HG03159 (cell line): ENCODE measurements around the gene CCL8.

Experiments
- ATAC-seq: cut with Tn5 transposase; IDR thresholded peaks from one replicate; pipeline ENCODE4 v1.9.1; 2021; ENCODE audit warnings: mild to moderate bottlenecking, moderate library complexity; ENCODE audit not compliant: unreplicated experiment

CCL8 gene

DNA sequence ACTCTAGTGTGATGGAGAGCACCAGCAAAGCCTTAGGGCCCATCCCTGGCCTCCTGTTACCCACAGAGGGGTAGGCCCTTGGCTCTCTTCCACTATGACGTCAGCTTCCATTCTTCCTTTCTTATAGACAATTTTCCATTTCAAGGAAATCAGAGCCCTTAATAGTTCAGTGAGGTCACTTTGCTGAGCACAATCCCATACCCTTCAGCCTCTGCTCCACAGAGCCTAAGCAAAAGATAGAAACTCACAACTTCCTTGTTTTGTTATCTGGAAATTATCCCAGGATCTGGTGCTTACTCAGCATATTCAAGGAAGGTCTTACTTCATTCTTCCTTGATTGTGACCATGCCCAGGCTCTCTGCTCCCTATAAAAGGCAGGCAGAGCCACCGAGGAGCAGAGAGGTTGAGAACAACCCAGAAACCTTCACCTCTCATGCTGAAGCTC lies at the start of gene CCL8:
Gene CCL8, plus strand, starts transcription at position 397 of the 445 bp plus-strand sequence. CDS start 67 bp downstream, outside the sequence.
- no peak for ATAC-seq

DNA sequence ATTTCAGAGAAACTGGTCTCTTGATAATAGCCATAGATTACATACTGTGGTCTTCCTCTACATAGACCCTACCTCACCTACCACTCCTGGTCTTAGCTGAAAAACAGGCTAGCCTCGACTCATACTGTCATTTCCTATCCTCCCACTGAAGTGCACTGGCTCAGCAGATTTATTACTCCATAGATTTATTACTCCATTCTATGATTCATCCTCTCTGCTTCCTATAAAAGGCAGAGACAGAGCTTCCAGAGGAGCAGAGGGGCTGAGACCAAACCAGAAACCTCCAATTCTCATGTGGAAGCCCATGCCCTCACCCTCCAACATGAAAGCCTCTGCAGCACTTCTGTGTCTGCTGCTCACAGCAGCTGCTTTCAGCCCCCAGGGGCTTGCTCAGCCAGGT lies 49.3 kb upstream of the CCL8 start, which contains the start of gene CCL7:
Gene CCL7, plus strand, starts transcription at position 253 of the 400 bp plus-strand sequence. Its CDS starts 70 bp downstream, at position 323.
- no peak for ATAC-seq

DNA sequence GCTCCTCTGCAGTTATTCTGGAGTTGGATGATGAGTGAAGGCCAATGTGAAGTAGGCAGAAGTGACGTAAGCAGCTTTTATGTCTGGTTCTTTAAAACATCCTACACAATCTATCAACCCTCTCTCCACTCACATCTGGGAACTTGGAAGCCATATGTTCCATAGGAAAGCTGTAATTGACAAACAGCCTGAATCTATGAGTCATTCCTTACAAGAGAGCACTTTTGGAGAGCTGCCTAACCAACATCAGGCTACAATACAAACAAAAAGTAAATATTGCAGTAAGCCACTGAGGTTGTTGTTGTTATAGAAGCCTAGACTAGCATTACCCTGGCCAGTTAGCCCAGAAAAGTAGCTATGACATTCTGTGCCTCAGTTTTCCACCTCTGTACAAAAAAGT lies 43.4 kb upstream of the CCL8 start:
- no peak for ATAC-seq

DNA sequence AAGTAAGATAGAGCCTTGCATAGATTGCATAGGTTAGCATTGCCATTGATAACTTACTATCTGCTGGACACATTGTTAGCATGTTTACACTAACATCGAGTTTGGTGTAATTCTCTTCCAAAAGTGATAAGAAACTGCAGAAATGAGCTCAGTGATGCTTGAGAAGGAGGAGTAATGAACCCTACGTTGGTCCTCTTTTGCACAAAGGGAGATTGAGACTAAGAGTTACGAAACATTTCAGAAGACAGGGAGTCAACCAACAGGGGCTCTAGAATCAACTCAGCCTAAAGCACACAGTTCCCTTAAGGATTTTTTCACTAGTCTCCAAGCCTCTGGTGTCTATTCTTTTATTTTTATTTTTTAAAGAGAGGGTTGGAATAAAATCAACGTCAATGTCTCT lies 42.4 kb upstream of the CCL8 start:
- ATAC-seq = no peak

DNA sequence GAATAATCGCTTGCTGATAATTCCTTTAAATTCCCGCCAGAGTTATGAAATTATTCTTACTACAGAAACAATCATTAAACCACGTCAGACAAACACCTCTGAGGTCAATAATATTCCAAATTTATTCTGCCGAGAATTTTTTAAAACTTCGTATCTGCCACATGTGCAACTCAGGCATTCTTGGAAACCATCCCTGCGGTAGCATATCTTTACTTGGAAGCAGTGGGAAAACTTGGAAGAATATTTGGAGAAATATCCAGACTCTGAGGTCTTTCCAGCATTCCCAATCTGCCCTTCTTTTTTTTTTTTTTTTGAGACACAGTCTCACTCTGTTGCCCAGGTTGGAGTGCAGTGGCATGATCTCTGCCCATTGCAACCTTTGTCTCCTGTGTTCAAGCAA lies 35.7 kb upstream of the CCL8 start:
- no peak for ATAC-seq

DNA sequence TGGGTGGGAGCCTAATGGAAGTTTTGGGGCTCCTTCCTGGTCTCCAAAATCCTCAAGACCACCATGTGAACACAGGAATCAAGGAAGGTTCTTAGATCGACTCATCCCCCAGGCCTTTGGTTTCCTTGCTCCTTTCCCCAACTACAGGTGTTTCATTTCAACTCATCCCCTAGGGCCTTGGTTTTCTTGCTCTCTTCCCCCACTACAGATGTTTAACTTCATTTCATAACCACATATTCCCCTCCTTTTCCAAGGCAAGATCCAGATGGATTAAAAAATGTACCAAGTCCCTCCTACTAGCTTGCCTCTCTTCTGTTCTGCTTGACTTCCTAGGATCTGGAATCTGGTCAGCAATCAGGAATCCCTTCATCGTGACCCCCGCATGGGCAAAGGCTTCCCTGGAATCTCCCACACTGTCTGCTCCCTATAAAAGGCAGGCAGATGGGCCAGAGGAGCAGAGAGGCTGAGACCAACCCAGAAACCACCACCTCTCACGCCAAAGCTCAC lies 33.9 kb upstream of the CCL8 start, which contains the start of gene CCL11:
Gene CCL11, plus strand, starts transcription at position 457 of the 507 bp plus-strand sequence. CDS start 67 bp downstream, outside the sequence.
- ATAC-seq = no peak

DNA sequence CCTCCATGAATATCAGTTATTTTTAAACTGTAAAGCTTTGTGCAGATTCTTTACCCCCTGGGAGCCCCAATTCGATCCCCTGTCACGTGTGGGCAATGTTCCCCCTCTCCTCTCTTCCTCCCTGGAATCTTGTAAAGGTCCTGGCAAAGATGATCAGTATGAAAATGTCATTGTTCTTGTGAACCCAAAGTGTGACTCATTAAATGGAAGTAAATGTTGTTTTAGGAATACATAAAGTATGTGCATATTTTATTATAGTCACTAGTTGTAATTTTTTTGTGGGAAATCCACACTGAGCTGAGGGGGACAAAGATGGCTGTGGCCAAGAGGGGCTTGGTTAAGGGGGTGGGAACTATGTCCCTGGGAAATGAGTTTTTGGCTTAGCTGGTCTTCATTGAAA lies 31.4 kb upstream of the CCL8 start:
- ATAC-seq = no peak

DNA sequence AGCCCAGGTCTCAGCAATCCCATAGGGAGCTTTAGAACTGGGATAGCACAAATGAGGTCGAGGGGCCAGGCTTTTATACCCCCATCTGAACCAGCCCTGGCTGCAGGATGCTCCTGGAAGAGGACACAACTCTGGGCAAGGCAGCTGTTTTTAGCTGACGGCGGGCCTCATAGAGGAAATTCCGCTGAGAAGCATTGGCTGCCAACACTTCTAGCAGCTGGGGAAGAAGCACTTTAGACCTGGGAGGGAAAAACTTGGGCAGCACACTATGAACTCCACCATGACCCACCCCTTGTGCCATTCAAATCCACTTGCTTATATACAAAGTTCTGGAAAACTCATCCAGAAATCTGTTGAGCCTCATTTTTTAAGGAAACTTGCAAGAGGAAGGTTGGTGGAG lies 28.6 kb upstream of the CCL8 start:
- ATAC-seq = no peak

DNA sequence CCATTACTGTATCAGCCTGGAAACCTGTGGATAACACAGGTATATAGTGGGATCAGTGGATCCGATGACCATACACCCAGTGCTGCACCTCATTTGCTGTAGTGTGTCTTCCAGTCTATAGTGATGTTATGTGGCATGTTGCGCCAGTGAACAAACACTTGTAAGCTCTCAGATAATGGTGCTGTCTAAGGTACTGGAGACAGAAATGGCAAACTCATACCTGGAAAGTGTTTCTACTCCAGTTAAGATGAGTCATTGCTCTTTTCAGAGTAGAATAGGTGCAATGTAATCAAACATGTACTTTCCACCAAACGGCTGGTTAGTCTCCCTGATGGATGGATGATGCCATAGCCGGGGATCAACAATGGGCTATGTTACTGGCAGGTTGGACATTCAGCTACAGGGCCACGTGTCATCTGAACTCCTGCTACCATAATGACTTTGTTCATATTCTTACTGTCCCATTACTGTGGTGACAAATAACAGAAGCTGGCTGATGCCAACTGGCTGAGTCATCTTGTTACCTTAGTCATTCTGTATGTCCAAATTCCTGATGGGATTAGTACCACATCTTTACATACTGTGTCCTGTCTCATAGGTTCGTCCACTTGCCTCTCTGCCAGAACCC lies 27.4 kb upstream of the CCL8 start:
- no peak for ATAC-seq

DNA sequence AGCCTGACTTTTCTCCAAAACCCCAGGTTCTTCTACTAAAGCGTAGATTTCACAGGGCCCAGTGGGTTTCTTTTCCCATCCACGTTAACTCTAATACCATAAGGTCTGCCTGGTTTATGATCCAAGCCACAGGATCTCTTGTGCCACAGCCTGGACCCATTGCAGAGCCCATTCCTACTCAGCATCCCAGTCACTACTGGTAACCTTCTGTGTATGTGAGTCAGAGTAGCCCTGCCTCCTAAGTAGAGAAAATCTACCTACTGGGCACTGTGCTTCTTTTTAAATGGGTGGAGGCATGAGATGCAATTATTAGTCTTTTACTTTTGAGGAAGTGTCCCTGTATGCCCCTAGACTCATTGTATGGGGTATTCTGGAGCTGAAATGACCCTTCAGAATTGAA lies 20.2 kb upstream of the CCL8 start:
- ATAC-seq = no peak

DNA sequence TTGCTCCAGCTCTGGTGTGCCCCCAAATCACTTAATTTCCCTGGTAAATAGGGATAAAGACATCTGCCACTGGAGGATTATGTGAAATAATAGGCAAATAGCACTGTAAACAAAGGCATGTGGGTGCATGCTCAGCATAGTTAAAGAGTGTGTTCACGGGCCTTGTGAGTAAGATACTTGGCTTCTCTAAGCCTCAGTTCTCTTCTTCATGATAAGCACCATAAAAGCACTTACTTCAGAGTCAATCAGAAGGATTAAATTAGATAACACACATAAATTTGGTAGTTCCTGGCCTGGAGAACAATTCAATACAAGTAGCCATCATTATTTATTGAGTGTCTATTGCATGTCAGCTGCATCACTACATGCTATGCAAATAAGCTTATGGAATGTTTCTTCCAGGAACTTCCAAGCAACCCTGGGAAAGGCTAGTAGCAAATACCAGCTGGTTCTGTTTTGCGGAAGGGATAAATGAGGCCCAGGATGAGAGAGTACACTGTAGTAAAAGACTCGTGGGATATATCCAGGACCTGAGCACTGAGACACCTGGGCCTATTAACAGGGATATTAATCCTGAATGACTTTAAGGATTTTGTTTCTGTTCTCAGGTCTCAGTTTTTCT lies 19.2 kb upstream of the CCL8 start:
- ATAC-seq = no peak

DNA sequence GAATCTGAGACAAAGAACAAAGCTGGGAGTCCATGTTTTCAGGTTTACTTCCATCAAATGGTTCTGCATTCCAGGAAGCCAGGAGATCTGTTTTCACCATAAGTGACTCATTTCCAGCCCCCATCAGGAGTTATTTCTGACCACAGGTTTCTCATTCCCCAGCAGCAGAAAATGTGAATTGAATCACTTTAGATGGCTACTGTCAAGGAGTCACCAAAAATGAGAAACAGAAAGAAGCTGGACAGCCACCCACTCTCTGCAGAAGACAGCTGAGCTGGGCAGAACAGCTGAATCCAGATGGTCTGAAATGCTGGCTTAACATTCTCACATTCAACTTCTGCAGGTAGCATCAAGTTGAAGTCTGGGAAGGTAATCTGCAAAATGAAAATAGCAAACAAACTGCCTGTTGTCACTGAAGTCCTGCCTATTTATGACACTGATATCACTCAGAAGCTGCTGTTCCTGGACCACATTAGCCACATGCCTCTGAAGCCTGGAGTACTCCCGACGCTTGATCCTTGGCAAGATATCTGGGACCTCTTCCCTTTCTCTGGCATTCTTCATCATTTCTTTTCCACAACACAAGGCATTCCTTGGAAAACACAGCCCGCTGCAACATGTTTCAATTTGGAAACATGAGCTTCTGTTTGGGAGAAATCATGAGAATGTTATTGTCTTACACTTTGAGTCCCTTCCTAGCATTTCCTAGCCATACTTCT lies 18.4 kb upstream of the CCL8 start:
- no peak for ATAC-seq

DNA sequence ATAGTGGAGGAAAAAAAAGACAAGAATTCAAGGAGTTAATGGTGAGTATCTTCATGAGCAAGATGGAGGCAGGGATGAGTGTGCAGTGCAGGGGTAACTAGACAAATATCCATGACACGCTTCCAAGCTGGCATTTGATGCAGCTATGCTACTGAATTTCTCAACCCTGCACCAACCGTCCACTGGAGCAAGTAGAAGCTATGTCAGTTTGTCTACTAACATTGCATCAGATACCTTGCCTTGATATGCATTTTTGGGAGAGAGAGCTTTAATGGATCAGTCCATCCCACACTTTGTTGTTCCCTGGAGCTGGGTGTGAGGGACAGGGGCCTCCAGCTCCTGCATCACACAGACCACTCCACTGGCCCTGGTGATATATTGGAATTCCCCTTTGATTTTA lies 17.2 kb upstream of the CCL8 start:
- ATAC-seq = no peak

DNA sequence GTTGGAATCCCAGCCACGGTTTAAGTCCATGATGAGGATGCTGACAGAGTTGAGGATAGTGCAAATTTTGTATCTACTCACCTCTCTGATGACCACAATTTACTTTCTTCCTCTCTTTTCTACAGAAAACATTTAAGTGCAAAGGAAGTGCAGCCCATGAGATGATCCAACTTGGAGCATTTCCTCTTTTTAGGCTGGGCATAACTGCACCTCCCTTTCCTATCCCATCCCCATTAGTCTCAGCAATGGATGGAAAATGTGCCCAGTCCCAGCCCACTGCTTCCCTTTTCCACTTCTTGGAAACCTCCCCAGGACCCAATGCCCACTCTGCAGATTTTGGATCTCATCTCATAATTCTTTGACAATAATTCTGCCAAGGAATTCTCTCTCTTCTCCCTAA lies 16.6 kb upstream of the CCL8 start:
- no peak for ATAC-seq

DNA sequence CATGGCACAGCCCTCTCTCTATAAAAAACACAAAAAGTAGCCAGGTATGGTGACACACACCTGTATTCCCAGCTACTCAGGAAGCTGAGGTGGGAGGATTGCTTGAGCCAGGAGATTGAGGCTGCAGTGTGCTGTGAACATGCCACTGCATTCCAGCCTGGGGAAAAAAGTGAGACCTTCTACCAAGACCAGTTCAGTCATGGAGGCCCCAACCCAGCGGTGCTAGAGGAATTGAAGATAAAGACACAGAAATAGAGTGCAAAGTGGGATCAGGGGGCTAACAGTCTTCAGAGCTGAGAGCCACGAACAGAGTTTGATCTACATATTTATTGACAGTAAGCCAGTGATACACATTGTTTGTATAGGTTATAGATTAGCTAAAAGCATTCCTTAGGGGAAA lies 15.6 kb upstream of the CCL8 start:
- ATAC-seq = no peak

DNA sequence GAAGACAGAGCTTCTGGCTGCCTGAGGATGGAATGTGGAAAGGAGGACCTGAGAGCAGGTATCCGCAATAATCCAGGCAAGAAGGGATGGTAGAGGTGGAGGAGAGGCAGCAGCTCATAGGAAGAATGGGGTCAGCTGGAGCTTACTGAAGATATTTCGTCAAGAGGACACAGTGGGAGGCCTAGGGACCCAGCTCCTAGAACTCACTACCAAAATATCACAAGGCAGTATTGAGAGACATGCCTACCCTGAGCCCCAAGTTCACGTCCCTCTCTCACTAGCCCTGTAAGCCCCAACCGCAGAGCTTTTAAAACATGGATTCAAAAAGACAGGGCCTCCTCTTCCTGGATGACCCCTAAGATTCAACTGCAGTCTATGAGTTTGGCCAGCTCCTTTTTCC lies 14.2 kb upstream of the CCL8 start:
- ATAC-seq = no peak

DNA sequence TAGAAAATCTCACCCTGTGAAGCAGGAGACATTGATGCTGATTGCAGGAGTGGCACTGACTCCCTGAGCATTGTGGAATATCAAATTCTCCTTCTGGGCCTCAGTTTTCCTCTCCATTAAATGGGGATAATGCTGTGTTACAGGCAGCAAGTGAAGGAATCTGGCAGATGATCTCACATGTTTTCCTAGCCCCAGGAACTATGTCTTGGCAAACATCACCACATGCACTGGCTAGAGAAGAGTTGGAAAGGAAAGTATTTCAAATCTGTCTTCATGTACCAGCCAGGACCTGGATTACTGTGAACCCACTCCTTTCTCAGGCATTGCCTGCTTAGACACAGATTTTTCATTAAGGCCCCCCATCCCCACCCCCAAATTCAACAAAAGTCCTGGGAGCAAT lies 13.6 kb upstream of the CCL8 start:
- no peak for ATAC-seq

DNA sequence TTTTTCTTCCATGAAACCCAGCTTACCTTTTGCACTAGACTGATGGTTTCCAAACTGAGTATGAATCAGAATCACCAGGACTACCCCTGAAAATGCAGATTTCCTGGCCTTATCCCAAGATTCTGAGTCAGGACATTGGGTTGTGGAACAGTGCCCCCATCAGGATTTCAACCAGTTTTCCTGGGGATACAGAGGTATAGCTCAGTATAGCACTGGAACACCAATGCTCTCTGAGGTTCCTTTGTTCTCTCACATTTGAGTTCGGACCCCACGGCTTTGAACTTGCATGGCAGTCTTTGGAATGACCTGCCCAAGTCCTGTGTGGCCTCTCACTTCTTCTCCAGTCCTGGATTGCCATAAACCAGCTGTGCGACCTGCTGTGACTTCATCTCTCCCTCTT lies 12.8 kb upstream of the CCL8 start:
- ATAC-seq = no peak

DNA sequence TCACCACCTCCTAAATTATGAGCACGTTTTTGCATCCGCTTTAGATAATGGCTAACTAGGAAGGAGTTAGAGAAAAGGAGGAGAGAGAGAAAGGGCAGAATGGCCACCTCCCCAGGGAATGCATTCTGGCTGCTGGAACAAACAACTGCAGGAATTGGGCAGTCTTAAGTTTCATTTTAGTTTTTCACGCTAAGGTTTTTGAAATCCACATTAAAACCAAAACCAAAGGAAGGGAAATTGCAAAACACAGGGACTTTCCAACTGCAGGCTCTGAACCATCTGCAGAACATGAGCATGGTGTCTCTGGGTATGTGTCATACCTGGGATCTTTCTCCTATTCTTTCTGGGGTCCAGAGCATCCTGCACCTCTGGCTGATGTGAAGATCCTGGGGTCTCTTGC lies 12.1 kb upstream of the CCL8 start:
- ATAC-seq = no peak

DNA sequence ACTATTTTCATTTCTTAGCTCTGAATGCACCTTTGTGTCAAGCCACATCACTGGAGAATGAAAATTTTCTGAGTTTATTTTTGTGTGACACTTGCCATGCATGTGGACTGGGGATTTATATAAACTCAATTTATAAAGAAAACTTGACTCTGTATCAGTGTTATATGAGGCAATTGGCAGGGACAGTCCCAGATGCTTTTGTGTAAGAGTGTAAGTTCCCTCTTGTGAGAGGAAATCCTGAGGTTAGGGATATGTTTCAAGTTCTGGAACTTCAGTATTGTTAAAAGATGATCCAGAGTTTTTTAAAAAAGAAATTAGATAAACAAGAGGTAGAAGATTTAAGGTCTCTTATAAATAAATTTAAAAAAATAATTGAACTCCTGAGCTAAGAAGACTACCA lies 10.9 kb upstream of the CCL8 start:
- ATAC-seq = no peak

DNA sequence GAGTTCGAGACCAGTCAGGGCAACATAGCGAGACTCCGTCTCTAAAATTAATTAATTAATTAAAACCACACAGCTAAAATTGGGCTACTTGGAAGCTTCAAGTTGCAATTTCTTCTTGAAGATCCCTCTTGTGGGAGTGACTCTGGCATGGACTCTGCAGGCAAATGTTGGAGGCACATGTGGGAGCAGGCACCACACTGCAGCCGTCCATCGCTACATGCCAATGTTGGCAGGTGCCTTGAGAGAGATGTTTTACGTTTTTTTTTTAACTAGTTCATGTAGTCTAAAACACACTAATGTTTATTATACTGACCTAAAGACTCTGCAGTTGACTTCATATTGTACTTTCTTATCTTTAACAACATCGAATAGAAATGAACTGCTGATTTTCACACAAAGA lies 7.9 kb upstream of the CCL8 start:
- no peak for ATAC-seq

DNA sequence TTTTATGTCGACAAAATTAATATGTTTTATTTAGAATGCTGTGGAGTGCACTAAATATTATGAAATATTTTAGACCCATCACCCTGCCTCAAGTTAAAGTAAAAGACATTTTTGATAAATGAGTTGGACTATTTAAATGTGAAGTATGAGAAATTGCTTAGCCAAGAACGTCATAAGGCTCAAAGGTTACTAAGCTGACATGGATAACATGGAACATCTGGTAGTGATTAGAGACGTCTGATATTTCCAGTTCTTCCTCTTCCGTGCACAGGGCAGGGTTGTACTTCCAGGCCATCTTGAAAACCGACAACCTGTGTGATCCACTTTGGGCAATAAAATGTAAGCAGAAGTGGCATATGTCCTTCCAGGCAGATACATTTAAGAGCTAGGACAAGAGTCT lies 7.2 kb upstream of the CCL8 start:
- no peak for ATAC-seq
